Neural progenitor cell (in vitro differentiated cells): ENCODE results near the gene RNPEPL1. TPM values are rescaled to one million over a fixed set of nuclear protein-coding genes. Genes with fewer than 3 reads are reported as not detected.
A peak's percentile ranks its signal among the peaks of the same experiment; 100 is the strongest.

Source experiments
- DNase-seq: peaks from one replicate; pipeline ENCODE4 v3.0.0-alpha.2; 2016; ENCODE audit warnings: low spot score
- H2AFZ ChIP-seq: fragments of 200-600 bp; sonication (generic); replicated peaks from 2 replicates; pipeline ENCODE4 v1.6.1; 2016; ENCODE audit warnings: antibody characterized with exemption
- H3F3A ChIP-seq: fragments of 200-600 bp; sonication (generic); 2 replicates; pipeline ENCODE4 v1.6.1; 2016; ENCODE audit warnings: antibody characterized with exemption, low read depth
- H3K27ac ChIP-seq: fragments of 200-600 bp; sonication (generic); 2 replicates; pipeline ENCODE4 v1.5.1; 2016; ENCODE audit warnings: mild to moderate bottlenecking
- H3K27me3 ChIP-seq: fragments of 200-600 bp; sonication (generic); 2 replicates; pipeline ENCODE4 v1.6.1; 2016; ENCODE audit warnings: mild to moderate bottlenecking, moderate library complexity
- H3K36me3 ChIP-seq: fragments of 200-600 bp; sonication (generic); 2 replicates; pipeline ENCODE4 v1.5.1; 2016
- H3K4me1 ChIP-seq: fragments of 200-600 bp; sonication (generic); 2 replicates; pipeline ENCODE4 v1.6.1; 2016; ENCODE audit warnings: mixed run types
- H3K4me2 ChIP-seq: fragments of 200-600 bp; sonication (generic); 2 replicates; pipeline ENCODE4 v1.6.1; 2016
- H3K4me3 ChIP-seq: fragments of 200-600 bp; sonication (generic); 2 replicates; pipeline ENCODE4 v1.5.1; 2016
- H3K79me2 ChIP-seq: fragments of 200-600 bp; sonication (generic); 2 replicates; pipeline ENCODE4 v1.6.1; 2016; ENCODE audit warnings: low read depth
- H3K9ac ChIP-seq: fragments of 200-600 bp; sonication (generic); 2 replicates; pipeline ENCODE4 v1.6.1; 2016
- H3K9me3 ChIP-seq: fragments of 200-600 bp; sonication (generic); 2 replicates; pipeline ENCODE4 v1.5.1; 2016; ENCODE audit warnings: low read depth
- H4K20me1 ChIP-seq: fragments of 200-600 bp; sonication (generic); 2 replicates; pipeline ENCODE4 v1.6.1; 2016; ENCODE audit warnings: low read depth
- H3K27ac Mint-ChIP-seq: 3 replicates; pipeline ENCODE4 v1.8.0; 2021; ENCODE audit warnings: mixed read lengths
- H3K27me3 Mint-ChIP-seq: 2 replicates; pipeline ENCODE4 v1.8.0; 2022; ENCODE audit warnings: low read depth, mild to moderate bottlenecking, inconsistent platforms, moderate library complexity, mixed read lengths; ENCODE audit not compliant: insufficient read depth
- H3K36me3 Mint-ChIP-seq: 3 replicates; pipeline ENCODE4 v1.8.0; 2021; ENCODE audit warnings: mixed read lengths
- H3K4me1 Mint-ChIP-seq: 3 replicates; pipeline ENCODE4 v1.8.0; 2021; ENCODE audit warnings: mixed read lengths
- H3K4me3 Mint-ChIP-seq: 3 replicates; pipeline ENCODE4 v1.8.0; 2021; ENCODE audit warnings: mild to moderate bottlenecking, moderate library complexity, mixed read lengths
- H3K9me3 Mint-ChIP-seq: 3 replicates; pipeline ENCODE4 v1.8.0; 2020; ENCODE audit warnings: mixed read lengths
- CTCF ChIP-seq: fragments of 200-600 bp; sonication (generic); IDR thresholded peaks from 2 replicates; pipeline ENCODE4 v1.5.1; 2017; ENCODE audit warnings: antibody characterized with exemption, mild to moderate bottlenecking
- EZH2 ChIP-seq: fragments of 200-600 bp; sonication (generic); IDR thresholded peaks from 2 replicates; pipeline ENCODE4 v1.6.1; 2017; ENCODE audit warnings: antibody characterized with exemption, mild to moderate bottlenecking, moderate library complexity
- EZH2phosphoT487 ChIP-seq: fragments of 200-600 bp; sonication (generic); IDR thresholded peaks from 2 replicates; pipeline ENCODE4 v1.6.1; 2017; ENCODE audit warnings: antibody characterized with exemption
- total RNA-seq: library from RNA; depleted of rRNA; stranded (reverse); fragments of >200 nt; gene quantifications from 2 replicates; pipeline ENCODE4 v1.2.3, GENCODE V29; 2015; ENCODE audit warnings: low replicate concordance

Gene RNPEPL1
- total RNA-seq, 1 donor from 2014 or later = 2.7 TPM

GRCh38 chr2:240613781-240614180 lies 45.5 kb downstream of the RNPEPL1 start:
- TF ChIP-seq EZH2 (no peak), EZH2phosphoT487 (no peak), CTCF (no peak)
- Mint-ChIP-seq H3K27ac (no peak overlapping the region), H3K36me3 (peaks cover 11% of the 10 kb centered on the region), H3K4me1 (no peaks in the 10 kb centered on the region), H3K27me3 (peaks cover 6% of the 10 kb centered on the region), H3K4me3 (no peak overlapping the region), H3K9me3 (peaks cover 5% of the 10 kb centered on the region)
- no peak overlapping the region for H2AFZ ChIP-seq
- no peak for DNase-seq
- H3K4me3 ChIP-seq = no peak overlapping the region
- no peaks in the 10 kb centered on the region for H3K36me3 ChIP-seq
- H4K20me1 ChIP-seq = no peaks in the 10 kb centered on the region
- H3K27me3 ChIP-seq = no peaks in the 10 kb centered on the region
- no peaks in the 10 kb centered on the region for H3K79me2 ChIP-seq
- H3K4me1 ChIP-seq = no peaks in the 10 kb centered on the region
- no peaks in the 10 kb centered on the region for H3K9me3 ChIP-seq
- no peak overlapping the region for H3K4me2 ChIP-seq
- H3K9ac ChIP-seq = no peak overlapping the region
- H3F3A ChIP-seq = no peaks in the 10 kb centered on the region
- H3K27ac ChIP-seq = no peak overlapping the region

- no peaks in the 10 kb centered on the region for H3K79me2 ChIP-seq
- TF ChIP-seq EZH2phosphoT487 = no peak
- no peak for TF ChIP-seq CTCF
- H3K27me3 ChIP-seq = no peaks in the 10 kb centered on the region
- no peaks in the 10 kb centered on the region for H3F3A ChIP-seq
- H4K20me1 ChIP-seq = no peaks in the 10 kb centered on the region
- no peak overlapping the region for H3K4me3 Mint-ChIP-seq
- DNase-seq = no peak
- no peak overlapping the region for H3K27ac Mint-ChIP-seq
- H3K9me3 Mint-ChIP-seq = peaks cover 5% of the 10 kb centered on the region
- H3K36me3 ChIP-seq = no peaks in the 10 kb centered on the region
- peaks cover 6% of the 10 kb centered on the region for H3K27me3 Mint-ChIP-seq
- H3K4me3 ChIP-seq = no peak overlapping the region
- no peaks in the 10 kb centered on the region for H3K9me3 ChIP-seq
- no peak overlapping the region for H3K9ac ChIP-seq
- H2AFZ ChIP-seq = no peak overlapping the region
- H3K27ac ChIP-seq = no peak overlapping the region
- H3K4me1 Mint-ChIP-seq = no peaks in the 10 kb centered on the region
- no peaks in the 10 kb centered on the region for H3K4me1 ChIP-seq
- peaks cover 15% of the 10 kb centered on the region for H3K36me3 Mint-ChIP-seq
- no peak overlapping the region for H3K4me2 ChIP-seq
These were observed 46.1 kb downstream of the RNPEPL1 start for GRCh38 chr2:240614391-240614790.

- Histone ChIP-seq H3K4me3 (no peak overlapping the region), H3K79me2 (no peaks in the 10 kb centered on the region), H3K27ac (no peak overlapping the region), H4K20me1 (no peaks in the 10 kb centered on the region), H3K27me3 (no peaks in the 10 kb centered on the region), H3K9me3 (no peaks in the 10 kb centered on the region), H3K4me1 (no peaks in the 10 kb centered on the region), H2AFZ (no peak overlapping the region), H3F3A (no peaks in the 10 kb centered on the region), H3K4me2 (no peak overlapping the region), H3K9ac (no peak overlapping the region), H3K36me3 (no peaks in the 10 kb centered on the region)
- Mint-ChIP-seq H3K36me3 (peaks cover 15% of the 10 kb centered on the region), H3K9me3 (peaks cover 5% of the 10 kb centered on the region), H3K27me3 (peaks cover 6% of the 10 kb centered on the region), H3K4me3 (no peak overlapping the region), H3K4me1 (no peaks in the 10 kb centered on the region), H3K27ac (peak overlapping the region; percentile 22)
- DNase-seq = no peak
- TF ChIP-seq EZH2 (no peak), EZH2phosphoT487 (no peak), CTCF (no peak)
These were observed 47.1 kb downstream of the RNPEPL1 start for GRCh38 chr2:240615396-240615795.
